ENCODE results near the gene HLCS. TPM values are rescaled to one million over a fixed set of nuclear protein-coding genes. Genes with fewer than 3 reads are reported as not detected.
A peak's percentile ranks its signal among the peaks of the same experiment; 100 is the strongest.

The HLCS gene
- total RNA-seq, 1 experiment from 2014 or later = 12.7 TPM

GRCh38 chr21:36966821-36967768 lies 626 bp upstream of the HLCS start:
- peaks cover 15 to 17% of the 10 kb centered on the region in 2 experiments for H3K4me1 Mint-ChIP-seq
- no peaks in the 10 kb centered on the region for H3K79me1 ChIP-seq (ENCODE audit: insufficient read depth, low read depth, low read length, poor library complexity, severe bottlenecking)
- H3K36me3 Mint-ChIP-seq (ENCODE audit: insufficient read depth in 1 of 3, low read depth in 3 of 3) = peaks cover 0 to 7% (median 4%) of the 10 kb centered on the region in 3 experiments; a peak in 4 of 7 replicates
- peak overlapping the region; percentile 73 to 81 for H3K4me3 Mint-ChIP-seq
- H3K23me2 ChIP-seq (ENCODE audit: insufficient read length, low read depth, low read length, poor library complexity, severe bottlenecking) = peaks cover 3% of the 10 kb centered on the region
- peak overlapping the region; percentile 62; the same call in 1 of the 2 replicates for H3K14ac ChIP-seq (ENCODE audit: insufficient read depth, low read length)
- no peaks in the 10 kb centered on the region for H3K9me3 ChIP-seq (ENCODE audit: control insufficient read depth, low read depth, low read length)
- H4K91ac ChIP-seq (ENCODE audit: insufficient read length, low read depth, low read length) = no peak overlapping the region
- no peak overlapping the region for H2BK20ac ChIP-seq (ENCODE audit: low read depth, low read length, poor library complexity, severe bottlenecking)
- no peaks in the 10 kb centered on the region for H3K27me3 ChIP-seq (ENCODE audit: insufficient read depth, low read length)
- H3K27ac ChIP-seq (ENCODE audit: insufficient read length, low read depth, low read length) = no peak overlapping the region
- no peak overlapping the region for H3K27ac Mint-ChIP-seq
- H2AFZ ChIP-seq (ENCODE audit: low read length) = no peak overlapping the region
- TF ChIP-seq CTCF (conservative IDR thresholded peaks at IDR 0.05) = no peak
- no peaks in the 10 kb centered on the region for H3K4me1 ChIP-seq (ENCODE audit: insufficient read depth, low read length)
- H4K20me1 ChIP-seq (ENCODE audit: control insufficient read depth, insufficient read depth, insufficient read length) = no peaks in the 10 kb centered on the region
- H3T11ph ChIP-seq (ENCODE audit: low read length) = no peak overlapping the region
- no peak overlapping the region for H2BK5ac ChIP-seq (ENCODE audit: insufficient read length, low read length)
- H4K8ac ChIP-seq (replicated peaks; ENCODE audit: insufficient read length, low read depth, low read length) = no peak overlapping the region
- WGBS (ENCODE audit: extremely low coverage, insufficient read length, low lambda C conversion rate) = no CpG with 5 or more reads among the region's 34 CpGs
- H3K4ac ChIP-seq (ENCODE audit: low read depth, low read length) = no peak overlapping the region
- no peak overlapping the region for H3K9ac ChIP-seq (ENCODE audit: extremely low read depth, insufficient read length, low read length)
- H3K23ac ChIP-seq (ENCODE audit: insufficient read length, low read depth, low read length) = no peak overlapping the region
- no peak overlapping the region for H4K5ac ChIP-seq (ENCODE audit: insufficient read length, low read depth, low read length)
- H2AK5ac ChIP-seq (ENCODE audit: insufficient read length, low read length) = no peak overlapping the region
- peak overlapping the region; percentile 20 for H3K4me2 ChIP-seq (ENCODE audit: insufficient read depth, insufficient read length, low read length)
- H3K56ac ChIP-seq (ENCODE audit: insufficient read length, low read depth, low read length) = no peak overlapping the region
- no peak overlapping the region for H2BK12ac ChIP-seq (ENCODE audit: insufficient read length, low read depth, low read length)
- H3K79me2 ChIP-seq (ENCODE audit: insufficient read depth, low read length) = no peaks in the 10 kb centered on the region
- no peak overlapping the region for H2BK120ac ChIP-seq (ENCODE audit: low read depth, low read length, poor library complexity, severe bottlenecking)
- DNase-seq = no peak
- no peaks in the 10 kb centered on the region for H3K27me3 Mint-ChIP-seq (ENCODE audit: low read depth)
- no peaks in the 10 kb centered on the region for H3K9me3 Mint-ChIP-seq
- peak overlapping the region; percentile 39 for H3K18ac ChIP-seq (ENCODE audit: insufficient read length, low read depth, low read length)
- H2BK15ac ChIP-seq (ENCODE audit: low read depth, low read length) = no peak overlapping the region

Measured in H9 (cell line).